Epithelial cell of prostate (primary cell): ENCODE results near the gene LGALS16.
"Not testable (repeated sequence)": the region's sequence is repeated elsewhere in the genome, so short reads cannot be mapped to it uniquely, and the experiment has no call there.

Experiments
- DNase-seq: peaks from one replicate; pipeline ENCODE4 v3.0.0-alpha.2; 2011; ENCODE audit warnings: low read depth, low spot score
- H3K27ac ChIP-seq: fragments of 450-650 bp; 2 replicates; pipeline ENCODE4 v1.5.1; 2017; ENCODE audit warnings: mild to moderate bottlenecking

Gene LGALS16

GRCh38 chr19:39655613-39656012 is at the start of gene LGALS16:
LGALS16 (plus strand) TSS chr19:39655913; CDS start chr19:39655962, 49 bp downstream.
- no peak within 1 kb of the TSS for H3K27ac ChIP-seq
- no peak for DNase-seq

- no peak for DNase-seq
- H3K27ac ChIP-seq: no peak overlapping the region
Measured at GRCh38 chr19:39607021-39607420, 48.7 kb upstream of the LGALS16 start.

- no peak for DNase-seq
- no peak overlapping the region for H3K27ac ChIP-seq
Measured at GRCh38 chr19:39607561-39607960, 48.2 kb upstream of the LGALS16 start.

- no peak overlapping the region for H3K27ac ChIP-seq
- DNase-seq: no peak
Measured at GRCh38 chr19:39613597-39613996, 42.1 kb upstream of the LGALS16 start.

GRCh38 chr19:39617745-39618144 is 38.0 kb upstream of the LGALS16 start:
- no peak overlapping the region for H3K27ac ChIP-seq
- no peak for DNase-seq

GRCh38 chr19:39623946-39624345 is 31.8 kb upstream of the LGALS16 start:
- no peak overlapping the region for H3K27ac ChIP-seq
- DNase-seq: no peak

GRCh38 chr19:39627631-39628030 is 28.1 kb upstream of the LGALS16 start:
- not testable (repeated sequence) for H3K27ac ChIP-seq, DNase-seq

GRCh38 chr19:39631178-39631577 is 24.5 kb upstream of the LGALS16 start:
- no peak overlapping the region for H3K27ac ChIP-seq
- no peak for DNase-seq

- H3K27ac ChIP-seq: no peak overlapping the region
- DNase-seq: no peak
Measured at GRCh38 chr19:39631626-39632025, 24.1 kb upstream of the LGALS16 start.

GRCh38 chr19:39637891-39638290 is 17.8 kb upstream of the LGALS16 start:
- H3K27ac ChIP-seq: no peak overlapping the region
- no peak for DNase-seq

GRCh38 chr19:39641773-39642172 is 13.9 kb upstream of the LGALS16 start:
- no peak for DNase-seq
- no peak overlapping the region for H3K27ac ChIP-seq

- H3K27ac ChIP-seq: no peak overlapping the region
- no peak for DNase-seq
Measured at GRCh38 chr19:39643591-39643990, 12.1 kb upstream of the LGALS16 start.

GRCh38 chr19:39645800-39646411 is 9.8 kb upstream of the LGALS16 start:
- DNase-seq: no peak
- H3K27ac ChIP-seq: no peak overlapping the region

GRCh38 chr19:39647918-39648317 is 7.8 kb upstream of the LGALS16 start:
- DNase-seq: no peak
- H3K27ac ChIP-seq: no peak overlapping the region

GRCh38 chr19:39659791-39660190 is 4.1 kb downstream of the LGALS16 start:
- DNase-seq: no peak

GRCh38 chr19:39660661-39661060 is 4.9 kb downstream of the LGALS16 start:
- DNase-seq: no peak

More at GRCh38 chr19:39659791-39660190, 4.1 kb downstream of the LGALS16 start:
- H3K27ac ChIP-seq: no peak overlapping the region

GRCh38 chr19:39661565-39661964 is 5.9 kb downstream of the LGALS16 start:
- H3K27ac ChIP-seq: no peak overlapping the region
- no peak for DNase-seq

More at GRCh38 chr19:39660661-39661060, 4.9 kb downstream of the LGALS16 start:
- no peak overlapping the region for H3K27ac ChIP-seq

GRCh38 chr19:39669860-39670259 is 14.1 kb downstream of the LGALS16 start:
- H3K27ac ChIP-seq, DNase-seq: not testable (repeated sequence)

- DNase-seq: no peak
- H3K27ac ChIP-seq: no peak overlapping the region
Measured at GRCh38 chr19:39670998-39671397, 15.3 kb downstream of the LGALS16 start.

- H3K27ac ChIP-seq: no peak overlapping the region
- DNase-seq: no peak
Measured at GRCh38 chr19:39671739-39672363, 16.1 kb downstream of the LGALS16 start.

GRCh38 chr19:39672473-39672872 is 16.8 kb downstream of the LGALS16 start:
- DNase-seq: no peak
- H3K27ac ChIP-seq: no peak overlapping the region

- DNase-seq, H3K27ac ChIP-seq: not testable (repeated sequence)
Measured at GRCh38 chr19:39673862-39674261, 18.1 kb downstream of the LGALS16 start.
